A204.1 (cell line): ENCODE results near the gene CMPK1.

Experiments used
- FAIRE-seq: peaks from 2 replicates; lab custom pipeline; 2012; peaks lifted over from hg19 to GRCh38; lab: Jason Lieb, UNC

CMPK1 gene

DNA sequence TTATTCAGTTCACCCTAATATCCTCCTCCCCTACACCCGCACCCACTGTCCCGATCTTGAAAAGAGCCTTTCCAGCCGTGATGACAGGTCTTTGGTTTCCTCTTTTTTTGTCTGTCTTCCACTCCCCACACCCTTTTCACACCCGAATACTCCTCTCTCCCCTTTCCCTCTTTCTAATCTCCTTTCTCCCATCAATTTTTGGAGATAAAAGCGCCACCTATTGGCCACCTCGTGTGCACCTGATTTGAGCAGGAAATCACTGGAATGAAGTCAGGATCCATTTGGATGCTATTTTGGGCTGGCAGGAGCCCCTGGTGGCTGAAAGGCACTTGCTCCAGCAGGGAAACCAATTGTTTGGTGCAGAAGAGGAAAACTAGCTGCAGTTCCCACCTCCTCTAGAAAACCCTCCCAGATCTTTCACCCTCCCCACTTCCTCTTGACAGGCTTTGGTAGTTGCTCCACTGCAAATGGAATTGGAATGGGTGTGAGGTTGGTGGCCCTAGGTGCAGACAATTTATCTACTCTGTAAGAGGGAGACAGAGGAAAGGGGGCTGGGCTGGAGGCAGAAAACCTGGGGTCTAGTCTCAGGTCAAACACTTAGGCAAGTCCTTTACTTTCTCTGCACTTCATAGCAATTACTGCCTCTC is 90.9 kb downstream of the CMPK1 start:
- peak; percentile 86 for FAIRE-seq
